IPS-20b (cell line): ENCODE results near the gene INO80E.
A peak's percentile ranks its signal among the peaks of the same experiment; 100 is the strongest.

Experiments
- H3K27ac ChIP-seq: one replicate; pipeline ENCODE4 v1.5.1; 2013; ENCODE audit warnings: low read length
- H3K27me3 ChIP-seq: 2 replicates; pipeline ENCODE4 v1.6.1; 2013; ENCODE audit warnings: mild to moderate bottlenecking, low read length, inconsistent platforms; ENCODE audit not compliant: insufficient read depth
- H3K36me3 ChIP-seq: 2 replicates; pipeline ENCODE4 v1.6.1; 2013; ENCODE audit warnings: low read depth, mild to moderate bottlenecking, inconsistent platforms, low read length, moderate library complexity; ENCODE audit not compliant: insufficient read depth
- H3K4me1 ChIP-seq: 2 replicates; pipeline ENCODE4 v1.6.1; 2013; ENCODE audit warnings: mild to moderate bottlenecking, control low read depth, inconsistent platforms, low read length, moderate library complexity; ENCODE audit not compliant: insufficient read depth
- H3K4me3 ChIP-seq: 2 replicates; pipeline ENCODE4 v1.5.1; 2013; ENCODE audit warnings: mild to moderate bottlenecking, low read length, inconsistent platforms
- H3K9ac ChIP-seq: 2 replicates; pipeline ENCODE4 v1.6.1; 2013; ENCODE audit warnings: low read depth, mild to moderate bottlenecking, inconsistent platforms, low read length, moderate library complexity
- H3K9me3 ChIP-seq: 2 replicates; pipeline ENCODE4 v1.6.1; 2013; ENCODE audit warnings: mild to moderate bottlenecking, low read depth, low read length, inconsistent platforms; ENCODE audit not compliant: insufficient read depth

The INO80E gene

DNA sequence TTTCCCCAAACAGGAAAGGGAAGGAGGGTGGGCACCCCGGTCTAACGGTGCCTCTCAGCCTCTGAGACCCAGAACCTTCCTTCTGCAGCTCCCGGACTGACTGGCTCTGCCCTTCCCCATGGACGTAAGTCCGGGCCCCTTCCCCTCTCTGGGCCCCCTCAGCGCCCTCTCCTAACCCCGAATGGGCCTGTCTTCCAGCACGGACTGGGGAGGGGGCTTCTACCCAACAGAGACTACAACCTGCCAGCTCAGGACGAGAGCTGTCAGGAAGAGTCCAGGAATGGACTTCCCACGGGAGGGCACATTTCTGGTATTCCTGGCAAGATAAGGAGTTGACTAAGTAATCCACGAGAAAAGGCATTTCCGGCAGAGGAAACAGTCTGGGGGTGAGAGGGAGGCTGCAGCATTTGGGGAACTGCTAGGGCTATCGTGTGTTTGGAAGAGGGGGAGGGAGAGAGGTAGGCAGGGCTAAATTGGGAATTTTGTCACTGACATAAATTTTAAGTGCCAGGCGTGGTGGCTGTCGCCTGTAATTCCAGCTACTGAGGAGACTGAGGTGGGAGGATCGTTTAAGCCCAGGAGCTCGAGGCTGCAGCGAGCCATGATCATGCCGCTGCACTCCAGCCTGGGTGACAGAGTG is 57.5 kb downstream of the INO80E start:
- Histone ChIP-seq H3K4me3 (peak overlapping the region; percentile 82), H3K4me1 (no peaks in the 10 kb centered on the region), H3K27ac (no peak overlapping the region), H3K36me3 (no peaks in the 10 kb centered on the region), H3K9me3 (no peaks in the 10 kb centered on the region), H3K27me3 (no peaks in the 10 kb centered on the region; the same call in 1 of the 2 replicates), H3K9ac (peak overlapping the region; percentile 75; the same call in 1 of the 2 replicates)

DNA sequence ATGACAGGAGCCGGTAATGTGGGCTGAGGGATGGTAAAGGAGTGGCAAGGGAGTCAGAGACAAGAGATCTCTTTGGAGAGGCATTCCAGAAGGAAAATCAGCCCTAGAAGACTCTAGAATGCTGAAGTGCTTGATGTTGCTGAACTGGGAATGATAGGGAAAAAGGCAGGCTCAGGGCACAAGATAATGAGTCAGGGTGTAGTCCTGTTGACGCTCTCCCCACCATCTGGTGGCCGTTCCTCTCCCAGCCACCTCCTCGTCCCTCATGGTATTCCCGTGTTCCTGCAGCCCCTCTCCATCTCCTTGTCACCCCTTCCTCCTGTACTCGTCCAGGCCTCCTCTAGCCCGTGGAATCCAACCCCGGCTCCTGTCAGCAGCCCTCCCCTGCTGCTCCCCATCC is 58.4 kb downstream of the INO80E start:
- Histone ChIP-seq H3K4me3 (no peak overlapping the region), H3K9me3 (no peaks in the 10 kb centered on the region), H3K36me3 (no peaks in the 10 kb centered on the region), H3K27ac (no peak overlapping the region), H3K9ac (no peak overlapping the region), H3K4me1 (no peaks in the 10 kb centered on the region), H3K27me3 (no peaks in the 10 kb centered on the region; the same call in 1 of the 2 replicates)

GRCh38 chr16:30054959-30055553 is 59.0 kb downstream of the INO80E start:
- no peaks in the 10 kb centered on the region for H3K4me1 ChIP-seq
- H3K36me3 ChIP-seq = no peaks in the 10 kb centered on the region
- H3K9ac ChIP-seq = no peak overlapping the region
- H3K9me3 ChIP-seq = no peaks in the 10 kb centered on the region
- no peak overlapping the region for H3K27ac ChIP-seq
- no peak overlapping the region for H3K4me3 ChIP-seq
- no peaks in the 10 kb centered on the region; the same call in 1 of the 2 replicates for H3K27me3 ChIP-seq
